NK-92 treated with Interleukin-12 subunit alpha and Interleukin-12 subunit beta, amount 100 ng/mL, for 24 hours (cell line): ENCODE measurements around the gene CNPPD1.

Experiments
- DNase-seq: peaks from one replicate; lab custom pipeline; 2025; lab: John Stamatoyannopoulos, UW

CNPPD1 gene

DNA sequence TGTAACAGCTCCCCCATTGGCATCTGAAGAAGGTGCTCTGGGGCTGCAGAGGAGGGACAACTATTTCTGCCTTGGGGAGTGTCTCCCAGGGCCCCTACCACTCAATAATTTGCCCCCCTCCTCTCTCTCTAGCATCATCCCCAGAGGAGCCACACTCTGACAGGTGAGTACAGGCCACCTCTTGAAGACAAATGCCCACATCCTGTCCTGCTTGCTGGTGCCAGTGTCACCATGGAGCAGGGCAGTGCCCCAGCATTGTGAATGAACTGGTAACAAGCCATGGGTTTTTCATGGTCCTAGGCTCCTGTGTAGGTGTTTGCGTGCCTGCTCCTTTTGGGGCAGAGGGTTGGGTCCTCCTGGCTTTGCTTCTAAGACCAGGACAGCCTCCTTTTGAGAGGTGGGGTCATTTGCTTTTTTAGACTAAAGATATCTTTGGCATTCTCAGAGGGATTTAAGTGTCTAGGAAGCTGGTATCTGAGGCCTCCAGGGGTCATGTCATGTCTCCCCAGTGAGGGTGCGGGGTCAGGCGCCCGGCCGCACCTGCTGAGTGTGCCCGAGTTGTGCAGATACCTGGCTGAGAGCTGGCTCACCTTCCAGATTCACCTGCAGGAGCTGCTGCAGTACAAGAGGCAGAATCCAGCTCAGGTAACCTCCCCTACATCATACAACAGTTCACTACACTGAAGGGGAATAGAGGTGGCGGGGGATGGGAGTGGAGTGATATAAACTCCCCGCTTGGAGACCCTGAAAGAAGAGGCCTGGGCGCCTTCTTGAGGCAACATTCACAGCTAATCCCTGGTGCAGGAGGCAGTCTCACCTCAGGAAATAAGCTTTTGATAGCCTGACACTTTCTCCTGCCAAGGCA, 3.1 kb upstream of the CNPPD1 start:
- no peak for DNase-seq

GRCh38 chr2:219178377-219179175, 1.9 kb upstream of the CNPPD1 start:
- peak; percentile 64 for DNase-seq

- DNase-seq, result peak; percentile 92
These were observed 1.0 kb upstream of the CNPPD1 start, which contains the start of gene RETREG2 for GRCh38 chr2:219177552-219178376. RETREG2 (plus strand) TSS chr2:219178275; CDS start chr2:219178353, 78 bp downstream.

GRCh38 chr2:219175928-219176817, 552 bp downstream of the CNPPD1 start:
- DNase-seq, result no peak

DNA sequence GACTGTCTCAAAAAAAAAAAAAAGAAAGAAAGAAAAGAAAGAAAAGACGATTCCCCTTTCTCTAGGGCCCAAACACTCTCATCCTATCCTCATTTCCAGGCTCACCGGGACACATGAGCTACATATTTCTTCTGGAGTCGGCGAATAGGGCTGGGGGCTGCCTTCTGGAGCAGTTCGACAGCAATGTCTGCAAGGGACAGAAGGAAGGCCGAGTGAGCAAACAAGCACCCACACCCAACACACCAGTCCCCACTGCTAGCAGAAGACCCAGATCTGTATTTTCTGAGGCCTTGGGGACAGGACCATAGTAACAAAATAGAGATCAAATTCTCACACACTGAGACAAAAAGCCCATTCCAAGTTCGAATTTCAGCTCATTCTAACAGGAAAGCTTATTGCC, 1.2 kb downstream of the CNPPD1 start:
- no peak for DNase-seq

GRCh38 chr2:219174801-219175200, 1.9 kb downstream of the CNPPD1 start:
- DNase-seq, result no peak

- no peak for DNase-seq
These were observed 2.6 kb downstream of the CNPPD1 start for GRCh38 chr2:219174146-219174545.

GRCh38 chr2:219173176-219173575, 3.5 kb downstream of the CNPPD1 start:
- no peak for DNase-seq

DNA sequence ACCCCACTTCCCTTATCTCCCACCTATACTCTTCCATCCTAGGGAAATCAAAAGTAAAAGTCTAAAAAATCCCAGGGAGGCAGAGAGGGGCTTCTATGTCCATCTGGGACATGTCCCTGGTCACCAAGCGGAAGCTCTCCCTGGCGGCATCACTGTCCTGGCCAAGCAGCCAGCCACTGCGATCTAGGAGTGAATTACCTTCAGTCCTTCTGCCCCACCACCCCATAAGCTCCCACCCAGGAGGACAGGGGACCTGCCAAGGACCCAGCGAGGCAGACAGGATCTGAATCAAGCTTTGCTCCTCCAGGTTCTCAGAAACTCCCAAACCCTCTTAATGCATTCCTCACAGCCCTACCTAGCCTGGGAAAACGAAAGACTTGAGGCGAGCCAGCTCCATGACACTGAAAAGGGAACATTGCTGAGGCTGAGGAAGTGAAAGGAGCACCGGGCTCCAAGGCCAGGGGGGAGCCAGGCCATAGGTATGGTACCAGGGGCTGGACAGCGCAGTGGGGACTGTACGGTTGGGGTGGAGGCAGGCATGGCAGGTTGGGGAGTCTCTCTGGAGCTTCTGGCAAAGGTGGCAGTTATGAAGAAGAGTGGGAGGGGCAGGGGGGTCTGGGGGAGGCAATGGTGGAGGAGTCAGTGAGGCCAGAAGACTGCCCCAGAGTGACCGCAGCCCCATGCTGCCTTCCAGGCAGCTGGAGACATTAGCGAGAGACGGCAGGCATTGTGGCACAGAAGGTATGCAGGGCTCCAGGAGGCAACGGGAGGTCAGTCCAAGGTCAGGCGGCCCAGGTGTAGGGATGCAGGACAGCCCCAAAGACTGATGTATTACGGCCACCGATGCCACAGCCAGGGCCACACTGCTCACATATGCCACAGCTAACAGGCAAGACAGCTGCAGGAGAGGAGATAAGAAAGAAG, 4.2 kb downstream of the CNPPD1 start:
- DNase-seq, result no peak

- no peak for DNase-seq
These were observed 5.5 kb downstream of the CNPPD1 start for GRCh38 chr2:219171231-219171651.

GRCh38 chr2:219169930-219170654, 6.6 kb downstream of the CNPPD1 start, which contains the start of gene SLC23A3:
SLC23A3 (minus strand) TSS chr2:219170029; CDS start chr2:219169984, 45 bp downstream.
- no peak for DNase-seq

DNA sequence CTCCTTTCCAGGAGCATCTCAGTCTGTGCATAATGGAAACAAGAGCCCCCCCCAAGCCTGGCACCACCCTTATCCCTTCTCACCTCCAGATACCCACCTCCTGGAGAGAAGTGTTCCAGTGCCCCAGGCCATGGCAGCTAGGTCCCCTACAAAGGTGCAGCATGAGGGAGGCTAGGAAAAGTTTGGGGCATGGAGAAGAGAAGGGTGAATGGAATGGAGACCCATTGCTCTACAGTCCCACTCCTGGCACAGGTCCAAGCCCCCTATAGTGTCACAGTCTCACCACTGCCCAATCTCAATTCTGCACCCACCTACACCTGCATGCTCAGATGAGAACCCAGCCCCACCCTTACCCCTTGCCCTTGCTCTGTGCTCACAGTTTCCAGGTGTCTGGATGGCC, 7.8 kb downstream of the CNPPD1 start:
- no peak for DNase-seq

DNA sequence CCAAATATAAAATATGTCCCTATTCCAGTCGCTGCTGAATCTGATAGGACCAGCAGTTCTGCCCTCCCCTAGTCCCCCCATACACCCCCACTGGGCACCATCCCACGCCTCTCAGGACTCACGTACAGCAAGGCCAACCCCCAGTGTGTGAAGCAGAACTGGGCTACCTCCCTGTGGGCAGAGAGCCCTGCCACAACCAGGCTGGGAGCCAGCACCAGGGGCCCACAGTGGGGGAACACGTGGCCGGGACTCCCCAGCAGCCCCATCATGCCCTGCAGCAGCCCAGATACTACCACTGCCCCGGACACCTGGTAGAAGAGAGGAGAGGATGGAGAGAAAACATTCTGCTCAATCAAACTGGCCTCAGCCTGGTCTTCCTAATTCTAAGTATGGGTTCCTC, 8.2 kb downstream of the CNPPD1 start:
- DNase-seq, result no peak

DNA sequence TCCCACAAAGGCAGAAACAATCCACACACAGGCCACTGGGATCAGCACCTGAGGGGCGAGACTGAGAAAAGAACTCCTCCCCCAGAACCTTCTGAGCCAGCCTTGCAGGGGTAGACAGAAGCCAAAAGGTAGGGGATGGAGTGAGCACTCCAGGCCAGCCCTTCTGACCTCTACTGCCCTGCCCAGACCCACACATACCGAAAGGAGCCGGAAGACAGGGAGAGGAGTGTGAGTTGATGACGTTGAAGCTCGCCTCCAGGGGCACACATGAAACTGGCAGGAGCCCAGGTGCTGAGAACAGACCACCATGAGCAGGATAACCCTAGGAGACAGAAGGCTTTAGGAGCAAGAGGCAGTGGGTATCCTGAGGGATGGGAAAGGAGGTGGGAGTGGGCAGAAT, 8.7 kb downstream of the CNPPD1 start:
- DNase-seq, result no peak

- DNase-seq, result no peak
These were observed 11.4 kb downstream of the CNPPD1 start for GRCh38 chr2:219165058-219165911.

GRCh38 chr2:219163156-219163555, 13.6 kb downstream of the CNPPD1 start:
- no peak for DNase-seq

DNA sequence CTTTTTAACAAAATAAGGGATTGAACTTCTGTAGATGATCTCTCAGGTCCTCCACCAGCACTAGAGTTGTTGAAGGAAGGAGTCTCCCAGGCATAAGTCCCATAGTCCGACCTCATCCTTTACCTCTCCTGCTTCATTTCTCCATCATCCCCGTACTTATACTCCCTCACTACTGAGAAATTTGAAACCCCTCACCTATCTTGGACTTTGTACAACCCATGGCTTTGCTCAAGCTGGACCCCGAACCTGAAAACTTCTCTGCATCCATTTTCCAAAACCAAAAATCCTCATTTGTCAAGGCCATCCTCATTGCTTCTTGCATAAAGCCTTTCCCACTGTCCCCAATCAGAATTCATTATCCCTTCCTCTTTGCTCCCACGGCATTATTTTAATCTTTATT, 15.6 kb downstream of the CNPPD1 start:
- DNase-seq, result no peak
